Femur (tissue), 1 donor: ENCODE data around the gene SPSB4.

Experiments
- DNase-seq: peaks from one replicate; pipeline ENCODE4 v3.0.0-alpha.2; 2017

The SPSB4 gene

DNA sequence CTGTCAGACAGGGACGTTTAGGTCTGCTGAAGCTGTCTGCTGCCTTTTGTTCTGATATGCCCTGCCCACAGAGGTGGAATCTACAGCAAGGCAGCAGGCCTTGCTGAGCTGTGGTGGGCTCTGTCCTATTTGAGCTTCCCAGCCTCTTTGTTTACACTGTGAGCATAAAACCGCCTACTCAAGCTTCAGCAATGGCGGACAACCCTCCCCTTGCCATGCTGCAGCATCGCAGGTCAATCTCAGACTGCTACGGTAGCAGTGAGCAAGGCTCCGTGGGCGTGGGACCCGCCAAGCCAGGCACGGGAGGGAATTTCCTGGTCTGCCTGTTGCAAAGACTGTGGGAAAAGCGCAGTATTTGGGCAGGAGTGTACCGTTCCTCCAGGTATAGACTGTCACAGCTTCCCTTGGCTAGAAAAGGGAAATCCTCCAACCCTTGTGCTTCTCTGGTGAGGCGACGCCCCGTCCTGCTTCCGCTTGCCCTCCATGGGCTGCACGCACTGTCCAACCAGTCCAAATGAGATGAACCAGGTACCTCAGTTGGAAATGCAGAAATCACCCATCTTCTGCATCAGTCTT is 71.4 kb downstream of the SPSB4 start:
- DNase-seq = no peak

DNA sequence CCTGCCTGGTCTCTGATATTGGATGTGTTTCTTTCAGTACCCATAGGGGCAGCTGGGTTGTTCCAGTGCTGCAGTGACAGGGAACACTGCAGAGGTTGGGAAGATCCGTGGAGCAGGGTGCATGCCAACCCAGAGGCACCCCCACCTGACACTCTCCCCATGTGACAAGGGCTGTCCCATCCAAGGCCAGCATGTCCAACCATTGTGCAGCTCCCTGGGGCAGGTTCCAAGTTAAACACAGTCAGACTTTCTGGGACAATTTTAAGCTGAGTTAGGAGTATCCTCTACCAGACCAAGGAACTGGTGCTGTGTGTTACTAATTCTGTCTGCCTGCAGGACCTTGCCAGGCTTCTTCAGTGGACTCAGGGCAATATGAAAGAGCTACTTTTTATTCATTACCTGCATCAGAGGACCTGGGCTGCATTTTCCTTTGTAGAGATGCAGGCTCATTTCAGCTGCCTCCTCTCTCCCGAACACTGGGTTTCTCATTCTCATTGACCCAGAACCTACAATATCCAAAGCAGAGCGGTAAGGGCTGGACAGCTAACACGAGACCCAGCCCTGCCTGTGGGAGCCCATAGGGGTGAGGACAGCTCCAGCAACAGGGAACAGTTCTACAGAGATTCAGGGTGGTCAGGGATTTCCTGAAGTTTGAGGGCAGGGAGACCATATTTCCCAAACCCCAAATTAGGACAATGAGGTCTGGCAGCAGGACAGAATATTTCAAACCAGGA is 72.7 kb downstream of the SPSB4 start:
- DNase-seq = no peak

DNA sequence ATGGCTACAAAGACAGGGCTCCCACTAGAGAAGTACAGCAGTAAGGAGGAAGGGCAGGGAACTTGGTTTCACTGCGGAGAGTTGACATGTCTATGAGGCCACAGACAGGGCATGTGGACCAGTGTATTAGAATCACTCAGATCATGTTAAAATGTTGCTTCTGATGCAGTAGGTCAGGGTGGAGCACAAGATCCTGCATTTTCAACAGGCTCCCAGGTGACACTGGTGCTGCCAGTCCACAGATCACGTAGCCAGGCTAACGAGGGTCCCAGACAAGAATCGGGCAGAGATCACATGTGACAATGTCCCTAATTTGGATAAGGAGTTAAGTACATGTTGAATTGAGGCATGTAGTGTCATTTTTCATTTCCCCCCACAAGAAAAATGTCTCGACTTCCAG is 73.6 kb downstream of the SPSB4 start:
- DNase-seq = no peak

GRCh38 chr3:141125351-141125750 is 74.2 kb downstream of the SPSB4 start:
- no peak for DNase-seq

GRCh38 chr3:141126661-141127343 is 75.7 kb downstream of the SPSB4 start:
- no peak for DNase-seq

GRCh38 chr3:141127344-141128125 is 76.4 kb downstream of the SPSB4 start:
- DNase-seq = no peak

DNA sequence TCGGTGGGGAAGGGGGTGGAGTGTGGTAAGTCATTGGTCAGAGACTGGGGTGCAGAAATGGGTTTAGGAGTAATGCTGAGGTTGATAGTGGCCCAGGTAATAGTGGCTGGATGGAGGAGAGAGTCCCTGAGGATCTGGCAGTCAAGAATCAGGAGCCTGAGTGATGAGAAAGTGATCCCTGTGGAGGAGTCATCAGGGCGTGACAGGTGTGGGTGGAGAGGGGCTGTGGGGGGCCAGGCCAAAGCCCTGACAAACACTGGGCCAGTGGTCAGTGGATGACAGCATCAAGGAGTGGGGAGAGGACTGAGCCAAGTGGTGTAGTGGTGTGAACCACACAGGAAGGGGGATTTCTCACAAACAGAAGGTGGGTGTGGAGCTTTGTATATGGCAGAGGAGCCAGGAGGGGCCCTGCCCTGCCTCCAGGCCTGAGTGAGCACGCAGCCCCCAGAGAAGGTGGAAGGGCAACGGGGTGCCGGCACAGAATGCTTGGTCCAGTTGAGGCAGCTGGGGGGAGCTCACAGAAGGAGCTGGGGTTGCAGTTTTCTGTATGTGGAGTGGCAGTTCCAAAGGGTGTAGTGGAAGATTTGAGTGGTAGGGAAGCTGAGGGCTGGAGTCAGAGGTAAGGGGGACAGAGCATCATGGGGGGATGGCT is 77.1 kb downstream of the SPSB4 start:
- DNase-seq = no peak

- no peak for DNase-seq
Observed at GRCh38 chr3:141129049-141129448, 77.9 kb downstream of the SPSB4 start.

- peak; percentile 91 for DNase-seq
Observed at GRCh38 chr3:141129541-141130011, 78.4 kb downstream of the SPSB4 start.

GRCh38 chr3:141143517-141143916 is 92.4 kb downstream of the SPSB4 start:
- no peak for DNase-seq

DNA sequence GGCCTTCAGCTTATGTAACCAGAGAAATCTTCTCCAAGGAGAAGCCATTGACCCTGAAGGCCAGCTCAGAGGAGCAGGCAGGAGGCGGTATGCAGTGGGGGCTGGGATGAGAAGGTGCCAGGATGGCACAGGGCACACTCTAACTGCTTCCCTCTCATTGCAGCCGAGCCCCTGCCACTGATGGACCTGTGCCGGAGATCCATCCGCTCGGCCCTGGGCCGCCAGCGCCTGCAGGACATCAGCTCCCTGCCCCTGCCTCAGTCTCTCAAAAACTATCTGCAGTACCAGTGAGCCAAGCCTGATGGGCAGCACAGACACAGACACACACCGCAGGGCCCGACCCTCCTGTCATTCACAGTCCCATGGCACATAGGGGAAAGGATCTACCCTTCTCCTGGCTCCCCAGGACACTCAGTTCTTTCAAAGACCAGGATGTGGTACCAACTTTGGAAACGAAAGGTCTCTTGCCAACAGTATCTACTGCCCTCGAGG is 95.9 kb downstream of the SPSB4 start:
- no peak for DNase-seq

DNA sequence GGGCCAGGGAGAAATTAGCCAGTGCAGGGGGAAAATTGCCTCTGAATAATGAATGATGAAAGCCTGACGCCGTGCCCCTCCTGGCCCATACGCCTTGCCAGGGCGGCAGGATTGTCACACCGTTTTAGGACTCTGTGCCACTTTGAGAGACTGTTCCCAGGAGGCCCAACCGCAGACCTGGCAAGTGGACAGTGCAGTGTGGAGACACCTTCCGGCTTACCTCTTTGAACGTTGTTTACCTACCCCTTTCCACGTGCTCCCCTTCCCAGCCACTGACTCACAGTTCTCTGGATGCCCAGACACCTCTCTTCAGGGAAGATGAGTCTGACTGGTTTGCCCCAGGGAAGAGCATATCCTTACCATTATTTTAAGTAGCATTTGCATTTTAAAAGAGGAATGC is 96.5 kb downstream of the SPSB4 start:
- DNase-seq = no peak

- no peak for DNase-seq
Observed at GRCh38 chr3:141148169-141148568, 97.0 kb downstream of the SPSB4 start.

GRCh38 chr3:141148770-141149169 is 97.6 kb downstream of the SPSB4 start:
- no peak for DNase-seq

GRCh38 chr3:141150081-141150830 is 99.1 kb downstream of the SPSB4 start:
- no peak for DNase-seq

DNA sequence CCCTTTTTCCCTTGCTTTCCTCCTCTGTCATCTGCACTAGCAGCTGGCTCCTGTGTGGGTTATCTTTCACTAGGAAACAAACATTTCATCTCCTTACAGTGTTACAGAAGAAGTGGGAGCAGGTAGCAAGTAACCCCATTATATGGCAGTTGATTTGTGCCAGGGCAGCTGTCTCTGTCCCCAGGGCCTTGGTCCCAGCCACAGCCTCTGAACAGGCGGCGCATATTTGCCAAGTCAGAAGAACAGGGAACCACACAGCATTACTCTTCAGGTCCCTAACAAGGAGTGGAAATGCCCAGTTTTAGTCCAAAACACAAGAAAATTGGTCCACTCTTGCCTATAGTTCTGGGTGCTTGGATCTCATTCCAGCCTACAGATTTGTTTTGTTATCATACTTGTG is 99.8 kb downstream of the SPSB4 start:
- DNase-seq = no peak

DNA sequence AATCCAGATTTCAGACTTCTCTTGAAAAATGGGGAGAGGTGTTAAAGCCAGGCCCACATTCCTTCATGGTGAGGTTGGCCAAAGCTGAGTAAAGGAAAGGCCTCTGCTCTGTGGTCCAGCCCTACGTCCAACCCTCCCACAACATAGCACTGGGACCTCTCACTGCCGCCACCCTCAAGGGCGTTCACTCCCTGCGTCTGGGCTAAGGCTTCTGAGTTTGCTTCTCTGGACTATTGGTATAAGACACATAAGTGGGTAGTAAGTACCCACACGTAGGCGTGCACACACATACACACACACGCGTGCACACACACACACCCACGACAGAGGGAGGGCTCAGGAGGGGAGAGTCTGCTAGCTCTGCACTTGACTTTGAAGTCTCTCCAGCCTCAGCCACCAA is 100.3 kb downstream of the SPSB4 start:
- DNase-seq = peak; percentile 52

DNA sequence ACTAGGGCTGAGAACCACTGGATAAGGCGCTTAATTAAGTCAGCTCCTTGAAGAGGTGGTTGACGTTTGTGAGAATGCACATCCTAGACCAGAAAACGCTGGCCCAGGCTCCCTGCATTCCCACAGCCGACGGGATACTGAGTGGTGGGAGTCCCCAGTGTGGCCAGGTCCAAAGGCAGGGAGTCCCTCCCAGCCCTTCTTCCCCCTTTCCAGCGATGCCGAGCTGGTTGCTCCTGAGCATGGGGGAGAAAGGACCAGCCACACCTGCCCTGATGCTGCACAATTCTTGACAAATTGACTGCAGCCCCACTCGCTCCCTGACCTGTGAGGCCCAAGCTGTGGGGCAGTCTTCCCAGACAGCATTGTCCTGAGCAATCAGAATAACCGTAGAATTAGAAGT is 101.0 kb downstream of the SPSB4 start:
- DNase-seq = no peak

DNA sequence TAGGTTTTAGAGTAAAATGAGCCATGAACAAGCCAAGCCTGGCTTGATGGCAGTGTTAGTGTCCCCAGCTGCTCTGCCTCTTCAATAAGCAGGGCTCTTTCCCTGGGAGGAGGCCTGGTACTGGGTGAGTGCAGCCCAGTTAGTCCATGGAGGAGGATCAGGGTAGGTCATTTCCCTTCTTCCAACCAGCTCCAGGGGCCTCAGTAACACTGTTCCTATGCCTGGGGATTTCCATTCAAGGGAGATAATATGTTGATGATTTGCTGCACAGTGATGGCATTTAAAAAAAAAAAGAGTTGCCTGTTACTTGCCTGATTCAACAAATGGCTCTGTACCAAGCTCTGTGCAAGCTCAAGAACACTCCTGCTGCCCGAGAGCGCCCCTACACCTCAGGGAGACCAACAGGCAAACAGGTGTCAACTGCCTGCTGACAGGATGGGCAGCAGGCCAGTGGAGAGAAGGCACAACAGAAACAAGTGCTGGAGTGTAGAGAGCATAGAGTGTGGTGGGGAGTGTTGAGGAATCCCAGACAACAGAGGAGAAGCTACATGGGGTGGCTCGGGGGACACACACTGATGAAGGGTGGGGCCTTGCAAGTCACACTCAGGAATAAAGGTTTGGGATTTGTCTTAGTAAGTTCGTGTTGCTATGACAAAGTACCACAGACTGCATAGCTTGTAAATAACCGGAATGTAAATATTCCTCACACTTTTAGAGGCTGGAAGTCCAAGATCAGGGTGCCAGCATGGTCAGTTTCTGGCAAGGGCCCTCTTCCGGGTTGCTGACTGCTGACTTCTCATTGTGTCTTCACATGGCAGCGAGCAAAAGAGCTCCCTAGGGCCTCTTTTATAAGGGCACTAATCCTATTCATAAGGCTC is 101.9 kb downstream of the SPSB4 start:
- no peak for DNase-seq

DNA sequence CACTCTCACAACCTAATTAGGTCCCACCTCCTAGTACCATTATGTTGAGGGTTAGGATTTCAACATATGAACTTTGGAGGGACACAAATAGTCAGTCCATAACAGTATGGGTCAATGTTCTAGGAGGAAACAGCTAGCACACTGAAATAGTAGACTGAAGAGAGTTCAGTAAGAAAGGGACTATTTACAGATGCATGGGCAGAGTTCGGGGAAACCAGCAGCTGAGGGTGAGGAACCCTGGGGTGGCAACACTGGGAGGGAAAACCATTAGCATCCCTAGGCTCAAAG is 102.5 kb downstream of the SPSB4 start:
- DNase-seq = no peak

DNA sequence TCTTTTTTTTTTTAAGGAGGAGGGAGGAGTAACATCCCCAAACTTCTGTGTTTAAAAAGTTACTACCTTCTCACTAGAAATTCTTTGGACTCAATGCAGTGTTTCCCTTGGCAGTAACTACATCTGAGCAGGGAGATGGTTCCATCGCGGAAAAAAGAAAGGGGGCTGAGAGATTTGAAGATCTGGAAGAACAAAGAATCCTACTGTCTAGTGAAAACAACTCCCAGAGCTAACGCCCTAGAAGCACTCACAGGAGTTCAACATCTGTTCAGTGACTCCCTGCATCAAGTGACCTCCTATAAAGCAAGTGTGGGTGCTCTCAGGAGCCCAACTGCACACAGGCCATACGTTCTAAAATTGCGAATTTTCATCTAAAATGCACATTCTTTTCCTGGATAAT is 113.7 kb downstream of the SPSB4 start:
- no peak for DNase-seq
